KMS-11 (cell line): ENCODE measurements around the gene EPHX1.
A peak's percentile ranks its signal among the peaks of the same experiment; 100 is the strongest.
"Not testable (repeated sequence)": the region's sequence is repeated elsewhere in the genome, so short reads cannot be mapped to it uniquely, and the experiment has no call there.

Experiments used
- H2AFZ ChIP-seq: fragments of 200-600 bp; sonication (generic); 2 replicates; pipeline ENCODE4 v1.6.1; 2016; ENCODE audit warnings: antibody characterized with exemption, mixed run types, low read depth
- H3K27ac ChIP-seq: fragments of 200-600 bp; sonication (generic); 2 replicates; pipeline ENCODE4 v1.6.1; 2016; ENCODE audit warnings: mild to moderate bottlenecking, mixed run types
- H3K27me3 ChIP-seq: fragments of 200-600 bp; sonication (generic); 2 replicates; pipeline ENCODE4 v1.6.1; 2017; ENCODE audit warnings: mild to moderate bottlenecking, low read depth, mixed run types, moderate library complexity; ENCODE audit not compliant: insufficient read depth
- H3K36me3 ChIP-seq: fragments of 200-600 bp; sonication (generic); 2 replicates; pipeline ENCODE4 v1.6.1; 2017; ENCODE audit warnings: mild to moderate bottlenecking, mixed run types; ENCODE audit not compliant: insufficient read depth
- H3K4me1 ChIP-seq: fragments of 200-600 bp; sonication (generic); 2 replicates; pipeline ENCODE4 v1.6.1; 2016; ENCODE audit warnings: mild to moderate bottlenecking, low read depth, mixed run types; ENCODE audit not compliant: poor library complexity, severe bottlenecking
- H3K4me2 ChIP-seq: fragments of 200-600 bp; sonication (generic); 2 replicates; pipeline ENCODE4 v1.7.0; 2016; ENCODE audit warnings: mild to moderate bottlenecking, mixed run types
- H3K4me3 ChIP-seq: fragments of 200-600 bp; sonication (generic); IDR thresholded peaks from 2 replicates; pipeline ENCODE4 v1.6.1; 2017; ENCODE audit warnings: low read depth, low read length, mixed read lengths; ENCODE audit not compliant: insufficient read depth
- H3K79me2 ChIP-seq: fragments of 200-600 bp; sonication (generic); 2 replicates; pipeline ENCODE4 v1.6.1; 2016; ENCODE audit warnings: low read depth, mixed run types; ENCODE audit not compliant: insufficient read depth
- H3K9ac ChIP-seq: fragments of 200-600 bp; sonication (generic); 2 replicates; pipeline ENCODE4 v1.6.1; 2016; ENCODE audit warnings: mild to moderate bottlenecking, mixed run types
- H4K20me1 ChIP-seq: fragments of 200-600 bp; sonication (generic); 2 replicates; pipeline ENCODE4 v1.6.1; 2016; ENCODE audit warnings: mild to moderate bottlenecking, mixed run types; ENCODE audit not compliant: insufficient read depth
- TF ChIP-seq, protein P1 (sequence below): fragments of 200-600 bp; sonication (generic); conservative IDR thresholded peaks from 2 replicates; pipeline ENCODE4 v1.6.1; 2017; ENCODE audit warnings: low read depth, mild to moderate bottlenecking, antibody characterized with exemption, low read length, moderate library complexity, mixed read lengths

The EPHX1 gene

GRCh38 chr1:225812488-225813213 is 2.7 kb downstream of the EPHX1 start:
- Histone ChIP-seq H3K4me3 (no peak overlapping the region), H3K27ac (no peak overlapping the region), H3K36me3 (no peaks in the 10 kb centered on the region), H3K27me3 (no peaks in the 10 kb centered on the region), H2AFZ (no peak overlapping the region), H4K20me1 (no peaks in the 10 kb centered on the region), H3K79me2 (no peaks in the 10 kb centered on the region), H3K4me1 (peaks cover 34% of the 10 kb centered on the region), H3K4me2 (peak overlapping the region; percentile 17; the same call in 1 of the 2 replicates), H3K9ac (no peak overlapping the region)
- TF ChIP-seq, protein P1, sequence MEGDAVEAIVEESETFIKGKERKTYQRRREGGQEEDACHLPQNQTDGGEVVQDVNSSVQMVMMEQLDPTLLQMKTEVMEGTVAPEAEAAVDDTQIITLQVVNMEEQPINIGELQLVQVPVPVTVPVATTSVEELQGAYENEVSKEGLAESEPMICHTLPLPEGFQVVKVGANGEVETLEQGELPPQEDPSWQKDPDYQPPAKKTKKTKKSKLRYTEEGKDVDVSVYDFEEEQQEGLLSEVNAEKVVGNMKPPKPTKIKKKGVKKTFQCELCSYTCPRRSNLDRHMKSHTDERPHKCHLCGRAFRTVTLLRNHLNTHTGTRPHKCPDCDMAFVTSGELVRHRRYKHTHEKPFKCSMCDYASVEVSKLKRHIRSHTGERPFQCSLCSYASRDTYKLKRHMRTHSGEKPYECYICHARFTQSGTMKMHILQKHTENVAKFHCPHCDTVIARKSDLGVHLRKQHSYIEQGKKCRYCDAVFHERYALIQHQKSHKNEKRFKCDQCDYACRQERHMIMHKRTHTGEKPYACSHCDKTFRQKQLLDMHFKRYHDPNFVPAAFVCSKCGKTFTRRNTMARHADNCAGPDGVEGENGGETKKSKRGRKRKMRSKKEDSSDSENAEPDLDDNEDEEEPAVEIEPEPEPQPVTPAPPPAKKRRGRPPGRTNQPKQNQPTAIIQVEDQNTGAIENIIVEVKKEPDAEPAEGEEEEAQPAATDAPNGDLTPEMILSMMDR: no peak

GRCh38 chr1:225813214-225813964 is 3.5 kb downstream of the EPHX1 start:
- TF ChIP-seq, protein P1: no peak
- H2AFZ ChIP-seq: no peak overlapping the region
- no peaks in the 10 kb centered on the region for H3K79me2 ChIP-seq
- H3K36me3 ChIP-seq: no peaks in the 10 kb centered on the region
- no peaks in the 10 kb centered on the region for H4K20me1 ChIP-seq
- no peak overlapping the region for H3K9ac ChIP-seq
- no peak overlapping the region for H3K27ac ChIP-seq
- no peak overlapping the region for H3K4me3 ChIP-seq
- no peaks in the 10 kb centered on the region for H3K27me3 ChIP-seq
- peaks cover 41% of the 10 kb centered on the region for H3K4me1 ChIP-seq
- no peak overlapping the region for H3K4me2 ChIP-seq

GRCh38 chr1:225814381-225814780 is 4.5 kb downstream of the EPHX1 start:
- TF ChIP-seq, protein P1: no peak
- Histone ChIP-seq H3K9ac (no peak overlapping the region), H3K27me3 (no peaks in the 10 kb centered on the region), H4K20me1 (no peaks in the 10 kb centered on the region), H3K27ac (no peak overlapping the region), H3K79me2 (no peaks in the 10 kb centered on the region), H3K36me3 (no peaks in the 10 kb centered on the region), H3K4me1 (peaks cover 39% of the 10 kb centered on the region), H3K4me2 (no peak overlapping the region), H3K4me3 (no peak overlapping the region), H2AFZ (no peak overlapping the region)

DNA sequence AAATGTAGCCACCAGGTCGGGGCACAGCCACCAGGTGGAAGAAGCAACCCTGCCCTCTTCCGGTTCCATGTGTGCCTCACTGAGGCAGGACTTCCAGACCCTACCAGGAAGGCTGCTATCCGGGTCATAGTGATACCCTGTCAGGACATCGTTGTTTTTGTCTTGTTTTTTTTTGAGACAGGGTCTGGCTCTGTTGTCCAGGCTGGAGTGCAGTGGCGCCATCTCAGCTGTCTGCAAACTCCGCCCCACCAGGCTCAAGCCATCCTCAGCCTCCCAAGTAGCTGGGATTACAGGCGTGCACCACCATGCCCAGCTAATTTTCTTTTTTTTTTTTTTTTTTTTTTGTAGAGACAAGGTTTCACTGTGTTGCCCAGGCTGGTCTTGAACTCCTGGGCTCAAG is 5.2 kb downstream of the EPHX1 start:
- H3K36me3 ChIP-seq, H3K4me2 ChIP-seq, H3K79me2 ChIP-seq, H3K27me3 ChIP-seq, H3K4me3 ChIP-seq, H3K9ac ChIP-seq, H4K20me1 ChIP-seq, H3K27ac ChIP-seq, H2AFZ ChIP-seq: not testable (repeated sequence)
- H3K4me1 ChIP-seq: peaks cover 36% of the 10 kb centered on the region
